AG08395 (cell line): Measurements from ENCODE around the gene NUBPL.
"Not testable (repeated sequence)": the region's sequence is repeated elsewhere in the genome, so short reads cannot be mapped to it uniquely, and the experiment has no call there.

ENCODE experiments used
- DNase-seq: peaks from one replicate; pipeline ENCODE4 v3.0.0; 2012; ENCODE audit warnings: mixed read lengths, low spot score

Gene NUBPL

GRCh38 chr14:31746326-31746725 lies 185.1 kb downstream of the NUBPL start:
- no peak for DNase-seq

DNA sequence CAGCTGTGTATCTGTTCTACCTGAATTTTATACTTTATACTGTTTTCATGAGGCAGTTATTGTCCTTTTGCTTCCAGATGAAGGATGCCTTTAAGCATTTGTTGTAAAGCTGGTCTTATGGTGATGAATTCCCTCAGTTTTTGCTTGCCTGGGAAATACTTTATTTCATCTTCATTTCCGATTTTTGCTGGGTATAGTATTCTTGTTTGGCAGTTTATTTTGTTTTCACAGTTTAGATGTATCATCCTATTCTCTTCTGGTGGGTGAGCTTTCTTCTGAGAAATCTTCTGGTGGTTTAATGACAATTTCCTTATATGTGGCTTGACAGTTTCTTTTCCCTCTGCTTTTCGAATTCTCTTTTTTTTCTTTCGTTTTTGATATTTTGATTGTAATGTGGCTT lies 188.1 kb downstream of the NUBPL start:
- no peak for DNase-seq

- DNase-seq: not testable (repeated sequence)
Measured at GRCh38 chr14:31751047-31751446, 189.8 kb downstream of the NUBPL start.

DNA sequence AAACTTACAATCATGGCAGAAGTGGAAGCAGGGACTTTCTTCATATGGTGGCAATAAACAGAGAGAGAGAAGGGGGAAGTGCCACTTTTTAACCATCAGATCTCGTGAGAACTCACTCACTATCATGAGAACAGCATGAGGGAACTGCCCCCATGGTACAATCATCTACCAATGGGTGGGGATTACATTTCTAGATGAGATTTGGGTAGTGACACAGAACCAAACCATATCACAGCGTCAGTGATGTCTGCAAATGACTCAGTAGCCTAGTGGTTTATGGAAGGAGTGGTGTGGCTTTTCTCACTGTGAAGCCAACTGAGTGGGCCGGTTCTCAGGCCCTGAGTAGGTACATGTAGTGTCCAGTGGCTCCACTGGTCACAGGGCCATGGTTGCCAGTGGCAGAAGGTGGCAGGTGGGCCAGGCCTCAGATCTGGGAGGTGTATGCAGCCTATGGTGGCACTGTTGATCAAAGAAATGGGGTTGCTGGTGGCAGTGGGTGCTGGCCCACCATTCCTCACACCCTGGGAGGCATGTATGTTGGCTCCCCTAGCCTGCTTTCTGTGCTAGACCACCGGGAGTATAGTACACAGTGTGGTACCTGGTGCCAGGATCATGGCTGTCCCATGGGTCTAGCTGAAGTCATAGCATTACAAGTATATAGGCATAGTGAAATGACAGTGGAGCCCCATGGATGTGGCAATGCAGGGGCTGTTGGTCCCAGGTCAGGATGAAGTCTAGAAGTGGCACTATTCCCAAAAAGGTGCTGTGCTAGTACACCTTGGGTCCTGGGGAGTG lies 191.9 kb downstream of the NUBPL start:
- no peak for DNase-seq

- DNase-seq: no peak
Measured at GRCh38 chr14:31758941-31759340, 197.7 kb downstream of the NUBPL start.

DNA sequence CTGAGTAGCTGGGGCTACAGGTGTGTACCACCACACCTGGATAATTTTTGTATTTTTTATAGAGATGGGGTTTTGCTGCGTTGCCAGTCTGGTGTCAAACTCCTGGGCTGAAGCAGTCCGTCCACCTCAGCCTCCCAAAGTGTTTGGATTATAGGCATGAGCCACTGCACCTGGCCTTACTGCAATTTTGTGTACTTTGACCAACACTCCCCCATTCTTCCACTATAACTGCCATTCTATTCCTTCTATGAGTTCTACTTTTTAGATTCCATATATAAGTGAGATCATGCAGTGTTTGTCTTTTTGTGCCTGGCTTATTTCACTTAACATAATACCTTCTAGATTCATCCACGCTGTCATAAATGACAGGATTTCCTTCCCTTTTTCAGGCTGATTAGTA lies 199.1 kb downstream of the NUBPL start:
- no peak for DNase-seq

DNA sequence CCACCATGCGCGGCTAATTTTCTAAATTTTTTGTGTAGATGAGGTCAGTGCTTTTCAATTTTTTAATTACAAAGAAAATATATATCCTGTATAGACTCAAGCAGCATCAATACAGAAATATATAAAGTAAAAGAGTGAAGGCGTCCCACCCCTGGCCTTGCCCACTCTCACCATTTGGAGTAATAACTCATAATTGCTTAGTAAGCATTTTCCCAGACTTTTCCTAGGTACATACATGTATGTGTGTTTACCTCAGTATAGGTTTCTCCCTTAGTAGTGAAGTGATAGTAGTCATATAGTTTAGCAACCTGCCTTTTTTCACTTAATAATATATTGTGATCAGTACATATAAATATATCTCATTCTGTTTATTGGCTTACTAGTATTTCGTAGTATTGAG lies 200.1 kb downstream of the NUBPL start:
- DNase-seq: no peak

DNA sequence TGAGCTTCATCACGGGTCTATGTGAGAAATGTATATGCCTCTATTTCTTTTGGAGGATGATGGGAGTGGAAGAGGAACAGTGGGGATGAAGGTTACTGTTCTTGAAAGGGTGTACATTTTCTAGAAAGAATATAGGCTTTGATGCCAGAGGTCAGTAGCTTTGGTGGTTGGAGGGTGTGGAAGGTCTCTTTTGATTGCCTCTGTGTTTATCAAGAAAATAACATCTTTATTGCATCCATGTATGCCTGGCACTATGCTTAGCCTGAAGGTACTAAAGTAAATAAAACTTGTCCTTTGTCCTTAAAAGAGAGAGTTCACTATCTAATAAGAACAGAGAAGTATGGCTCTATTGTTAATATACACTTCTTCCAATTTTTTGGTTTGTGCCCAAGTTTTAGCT lies 201.8 kb downstream of the NUBPL start:
- no peak for DNase-seq

GRCh38 chr14:31766315-31766892 lies 205.2 kb downstream of the NUBPL start:
- no peak for DNase-seq

DNA sequence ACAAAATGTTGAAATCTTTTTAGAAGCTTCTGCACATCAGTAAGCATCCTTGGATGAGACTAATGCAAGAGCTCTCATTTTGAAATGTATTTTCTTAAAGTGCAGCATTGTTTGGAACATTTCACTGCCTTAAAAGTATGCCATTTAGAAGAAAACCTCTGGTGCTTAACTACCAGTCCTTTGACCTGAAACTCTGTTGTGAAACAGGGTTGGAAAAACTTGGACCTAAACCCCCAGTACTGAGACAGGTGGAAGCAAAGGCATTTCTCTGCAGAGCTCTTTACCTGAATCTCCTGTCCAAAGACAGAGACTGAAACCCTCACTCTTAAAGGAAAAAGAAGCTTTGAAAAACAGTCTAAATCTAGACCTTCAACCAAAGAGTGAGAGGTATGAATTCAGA lies 207.2 kb downstream of the NUBPL start:
- DNase-seq: no peak

DNA sequence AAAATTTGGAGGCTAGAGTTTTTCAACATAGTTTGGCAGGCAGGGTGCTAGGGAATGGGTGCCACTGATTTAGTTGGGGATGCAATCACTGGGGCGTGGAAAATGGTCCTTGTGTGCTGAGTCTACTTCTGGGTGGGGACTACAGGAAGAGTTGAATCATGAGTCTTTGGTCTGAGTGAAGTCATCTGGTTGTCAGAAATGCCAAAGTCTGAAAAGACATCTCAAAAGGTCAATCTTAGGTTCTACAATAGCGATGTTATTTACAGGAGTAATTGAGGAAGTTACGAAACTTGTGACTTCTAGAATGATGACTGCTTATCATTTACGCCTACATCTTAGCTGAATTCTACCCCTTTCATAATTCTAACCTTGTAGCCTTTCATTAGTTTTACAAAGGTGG lies 209.1 kb downstream of the NUBPL start:
- DNase-seq: no peak

GRCh38 chr14:31774567-31774966 lies 213.4 kb downstream of the NUBPL start:
- no peak for DNase-seq

DNA sequence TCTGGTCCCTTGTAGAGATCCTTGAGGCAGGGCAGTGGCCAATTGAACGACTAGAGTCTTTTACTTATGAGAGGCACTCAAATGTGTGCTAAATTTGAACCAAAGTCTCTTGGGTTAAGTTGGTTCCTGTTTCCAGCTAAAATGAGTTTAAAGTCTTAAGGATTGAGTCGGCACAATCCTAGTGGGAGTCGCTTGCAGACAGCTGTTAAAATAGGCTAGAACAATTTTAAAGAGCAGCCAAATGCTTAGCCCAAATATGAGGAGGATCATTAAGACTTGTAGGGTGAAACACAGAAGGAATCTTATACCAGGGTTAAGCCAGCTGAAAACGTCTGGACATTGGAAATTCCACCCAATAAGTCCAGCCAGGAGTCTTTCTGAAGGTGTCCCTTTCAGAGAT lies 216.1 kb downstream of the NUBPL start:
- DNase-seq: no peak

GRCh38 chr14:31781578-31781977 lies 220.4 kb downstream of the NUBPL start:
- no peak for DNase-seq

- no peak for DNase-seq
Measured at GRCh38 chr14:31785574-31785973, 224.4 kb downstream of the NUBPL start.

GRCh38 chr14:31787377-31787776 lies 226.2 kb downstream of the NUBPL start:
- no peak for DNase-seq

- DNase-seq: no peak
Measured at GRCh38 chr14:31788340-31788739, 227.1 kb downstream of the NUBPL start.

DNA sequence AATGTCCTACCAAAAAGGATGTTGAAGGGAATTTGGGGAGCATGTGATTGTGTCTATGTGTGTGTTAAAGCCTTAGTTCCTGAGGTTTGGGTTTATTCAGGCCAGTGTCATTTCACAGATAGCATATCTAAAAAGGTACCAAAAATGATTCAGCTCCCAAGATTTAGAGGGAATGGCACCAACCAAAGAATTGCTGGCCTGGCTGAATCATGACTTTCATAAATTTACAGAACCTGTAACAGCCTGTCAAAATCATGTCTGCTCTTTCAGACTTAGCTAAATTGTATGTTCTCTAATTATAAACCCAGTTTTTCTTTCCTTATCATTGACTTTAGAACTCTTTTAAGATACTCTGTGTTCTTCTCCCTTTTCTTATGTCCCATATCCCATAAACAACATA lies 231.5 kb downstream of the NUBPL start:
- DNase-seq: no peak

DNA sequence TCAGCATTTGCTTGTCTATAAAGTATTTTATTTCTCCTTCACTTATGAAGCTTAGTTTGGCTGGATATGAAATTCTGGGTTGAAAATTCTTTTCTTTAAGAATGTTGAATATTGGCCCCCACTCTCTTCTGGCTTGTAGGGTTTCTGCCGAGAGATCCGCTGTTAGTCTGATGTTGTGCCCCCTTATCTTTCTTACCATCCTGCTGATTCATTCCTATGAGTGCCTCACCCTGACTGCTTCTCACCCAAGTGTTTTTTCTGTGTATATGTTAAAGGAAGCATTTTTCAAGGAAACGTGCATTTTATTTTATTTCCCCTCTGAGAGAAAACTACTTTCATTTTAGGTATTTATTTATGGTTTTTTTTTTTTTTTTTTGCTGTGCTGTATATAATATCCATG lies 236.7 kb downstream of the NUBPL start:
- DNase-seq: not testable (repeated sequence)

DNA sequence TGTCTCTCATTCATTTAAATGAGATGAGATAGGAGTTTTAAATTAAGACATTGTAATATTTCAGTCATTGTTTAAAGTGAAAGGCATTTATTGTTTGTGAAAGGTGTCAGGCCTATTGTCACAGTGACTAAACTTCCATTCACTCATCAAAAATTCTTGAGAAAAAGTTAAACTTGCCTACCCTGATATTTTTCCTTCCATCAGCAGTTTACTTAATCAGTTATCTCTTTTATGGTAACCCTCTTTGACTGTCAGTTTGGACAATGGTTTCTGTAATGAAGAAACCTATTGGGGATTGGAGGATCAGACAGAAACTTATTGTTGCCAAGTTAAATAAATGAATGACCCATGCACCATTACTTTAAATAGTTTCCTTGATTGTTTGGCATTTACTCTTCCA lies 241.6 kb downstream of the NUBPL start:
- DNase-seq: no peak

DNA sequence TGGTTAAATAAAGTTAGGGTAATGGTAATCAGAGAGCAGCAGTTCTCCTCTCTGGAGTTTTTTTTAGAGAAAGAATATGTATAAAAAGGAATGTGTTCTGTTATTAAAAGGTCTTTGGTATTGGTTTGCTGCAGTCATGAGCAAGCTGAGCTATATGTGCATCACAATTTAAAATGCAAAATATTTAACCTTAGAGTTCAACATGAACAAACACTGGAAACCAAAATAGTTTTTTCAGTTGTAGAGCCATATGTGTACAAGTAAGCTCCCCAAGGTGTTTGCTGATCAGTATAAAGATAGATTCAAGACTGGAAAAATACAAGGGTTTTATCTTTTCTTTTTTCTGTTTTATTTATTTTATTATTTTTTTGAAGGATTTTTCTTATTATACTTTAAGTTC lies 245.0 kb downstream of the NUBPL start:
- DNase-seq: no peak

DNA sequence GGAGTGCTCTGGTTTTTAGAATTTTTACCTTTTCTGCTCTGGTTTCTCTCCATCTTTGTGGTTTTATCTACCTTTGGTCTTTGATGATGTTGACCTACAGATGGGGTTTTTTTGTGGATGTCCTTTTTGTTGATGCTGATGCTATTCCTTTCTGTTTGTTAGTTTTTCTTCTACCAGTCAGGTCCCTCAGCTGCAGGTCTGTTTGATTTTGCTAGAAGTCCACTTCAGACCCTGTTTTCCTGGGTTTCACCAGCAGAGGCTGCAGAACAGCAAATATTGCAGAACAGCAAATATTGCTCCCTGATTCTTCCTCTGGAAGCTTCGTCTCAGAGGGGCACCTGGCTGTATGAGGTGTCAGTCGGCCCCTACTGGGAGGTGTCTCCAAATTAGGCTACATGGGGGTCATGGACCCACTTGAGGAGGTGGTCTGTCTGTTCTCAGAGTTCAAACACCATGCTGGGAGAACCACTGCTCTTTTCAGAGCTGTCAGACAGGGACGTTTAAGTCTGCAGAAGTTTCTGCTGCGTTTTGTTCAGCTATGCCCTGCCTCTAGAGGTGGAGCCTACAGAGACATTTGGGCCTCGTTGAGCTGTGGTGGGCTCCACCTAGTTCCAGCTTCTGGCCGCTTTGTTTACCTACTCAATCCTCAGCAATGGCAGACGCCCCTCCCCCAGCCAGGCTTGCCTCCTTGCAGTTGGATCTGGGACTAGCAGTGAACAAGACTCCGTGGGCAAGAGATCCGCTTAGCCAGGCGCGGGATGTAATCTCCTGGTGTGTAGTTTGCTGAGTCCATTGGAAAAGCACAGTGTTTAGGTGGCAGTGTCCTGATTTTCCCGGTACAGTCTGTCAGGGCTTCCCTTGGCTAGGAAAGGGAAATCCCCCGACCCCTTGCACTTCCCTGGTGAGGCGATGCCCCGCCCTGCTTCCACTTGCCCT lies 250.8 kb downstream of the NUBPL start:
- DNase-seq: not testable (repeated sequence)
